Measurements from ENCODE around the gene KDM2A.

The KDM2A gene

GRCh38 chr11:67099831-67100324, 19.2 kb upstream of the KDM2A start:
- in situ Hi-C loops (cut with MboI; ENCODE audit: low sequenced_read_pairs, unreplicated experiment), result no loop called here
- DNase-seq (ENCODE audit: low spot score), result peak; percentile 68
- TF ChIP-seq CTCF (IDR thresholded peaks at IDR 0.05; ENCODE audit: borderline replicate concordance, control extremely low read depth, extremely low read depth, insufficient read depth, missing control alignments), result no peak

- TF ChIP-seq CTCF (IDR thresholded peaks at IDR 0.05; ENCODE audit: borderline replicate concordance, control extremely low read depth, extremely low read depth, insufficient read depth, missing control alignments), result no peak
- no peak for DNase-seq (ENCODE audit: low spot score)
- in situ Hi-C loops (cut with MboI; ENCODE audit: low sequenced_read_pairs, unreplicated experiment), result no loop called here
These were observed 16.4 kb upstream of the KDM2A start for GRCh38 chr11:67102664-67103063.

- in situ Hi-C loops (cut with MboI; ENCODE audit: low sequenced_read_pairs, unreplicated experiment), result no loop called here
- TF ChIP-seq CTCF (IDR thresholded peaks at IDR 0.05; ENCODE audit: borderline replicate concordance, control extremely low read depth, extremely low read depth, insufficient read depth, missing control alignments), result no peak
- DNase-seq (ENCODE audit: low spot score), result no peak
These were observed 13.1 kb upstream of the KDM2A start for GRCh38 chr11:67105964-67106363.

GRCh38 chr11:67111261-67111660, 7.8 kb upstream of the KDM2A start:
- in situ Hi-C loops (cut with MboI; ENCODE audit: low sequenced_read_pairs, unreplicated experiment), result no loop called here
- DNase-seq (ENCODE audit: low spot score), result no peak
- TF ChIP-seq CTCF (IDR thresholded peaks at IDR 0.05; ENCODE audit: borderline replicate concordance, control extremely low read depth, extremely low read depth, insufficient read depth, missing control alignments), result no peak

- peak; percentile 56 for DNase-seq (ENCODE audit: low spot score)
- in situ Hi-C loops (cut with MboI; ENCODE audit: low sequenced_read_pairs, unreplicated experiment), result no loop called here
- TF ChIP-seq CTCF (IDR thresholded peaks at IDR 0.05; ENCODE audit: borderline replicate concordance, control extremely low read depth, extremely low read depth, insufficient read depth, missing control alignments), result no peak
These were observed 5.8 kb upstream of the KDM2A start for GRCh38 chr11:67113231-67113721.

GRCh38 chr11:67114275-67114896, 4.7 kb upstream of the KDM2A start:
- no peak for DNase-seq (ENCODE audit: low spot score)
- in situ Hi-C loops (cut with MboI; ENCODE audit: low sequenced_read_pairs, unreplicated experiment), result no loop called here
- TF ChIP-seq CTCF (IDR thresholded peaks at IDR 0.05; ENCODE audit: borderline replicate concordance, control extremely low read depth, extremely low read depth, insufficient read depth, missing control alignments), result no peak
